HFFc6 (cell line): ENCODE data around the gene SYCE3. TPM values are rescaled to one million over a fixed set of nuclear protein-coding genes. Genes with fewer than 3 reads are reported as not detected.

Source experiments
- DNase-seq: peaks from one replicate; pipeline ENCODE4 v3.0.0-alpha.2; 2018
- H3K27ac Mint-ChIP-seq: 2 replicates; pipeline ENCODE4 v1.8.0; 2020; ENCODE audit warnings: mild to moderate bottlenecking, mixed read lengths
- H3K27me3 Mint-ChIP-seq: 2 replicates; pipeline ENCODE4 v1.8.0; 2021; ENCODE audit warnings: mild to moderate bottlenecking, moderate library complexity, mixed read lengths; ENCODE audit not compliant: insufficient read depth
- H3K36me3 Mint-ChIP-seq: 2 replicates; pipeline ENCODE4 v1.8.0; 2021; ENCODE audit warnings: low read depth, mixed read lengths
- H3K4me1 Mint-ChIP-seq: 2 replicates; pipeline ENCODE4 v1.8.0; 2020; ENCODE audit warnings: low read depth, mixed read lengths
- H3K4me3 Mint-ChIP-seq: 2 replicates; pipeline ENCODE4 v1.8.0; 2020; ENCODE audit warnings: mild to moderate bottlenecking, moderate library complexity, mixed read lengths
- H3K9me3 Mint-ChIP-seq: 2 replicates; pipeline ENCODE4 v1.8.0; 2020; ENCODE audit warnings: mild to moderate bottlenecking, mixed read lengths
- CTCF ChIP-seq: fragments of 200-600 bp; sonication (generic); IDR thresholded peaks from 2 replicates; pipeline ENCODE4 v1.5.0; 2021; ENCODE audit warnings: antibody characterized with exemption, mild to moderate bottlenecking
- total RNA-seq, 6 experiments: library from RNA; stranded (reverse); fragmentation: NEBNext Ultra II Directional; extraction: Animal tissue kit (Norgen Biotek cat#: 25700); gene quantifications; 2 replicates in 1 of 6; 3 replicates in 5 of 6; pipeline ENCODE4 v1.2.3, GENCODE V29; 2021

SYCE3 gene
- total RNA-seq, 6 experiments from 2014 or later: not detected

GRCh38 chr22:50597097-50597496 is 34.4 kb upstream of the SYCE3 start:
- TF ChIP-seq CTCF: no peak
- Mint-ChIP-seq H3K9me3 (peaks cover 4% of the 10 kb centered on the region; the same call in 1 of the 2 replicates), H3K27me3 (peaks cover 22% of the 10 kb centered on the region), H3K27ac (no peak overlapping the region), H3K36me3 (peaks cover 4% of the 10 kb centered on the region; the same call in 1 of the 2 replicates), H3K4me3 (no peak overlapping the region), H3K4me1 (no peaks in the 10 kb centered on the region; the same call in 1 of the 2 replicates)
- no peak for DNase-seq

- TF ChIP-seq CTCF: no peak
- peaks cover 4% of the 10 kb centered on the region; the same call in 1 of the 2 replicates for H3K9me3 Mint-ChIP-seq
- no peaks in the 10 kb centered on the region for H3K4me1 Mint-ChIP-seq
- no peak overlapping the region for H3K4me3 Mint-ChIP-seq
- H3K27me3 Mint-ChIP-seq: peaks cover 15% of the 10 kb centered on the region
- H3K27ac Mint-ChIP-seq: no peak overlapping the region
- DNase-seq: no peak
- H3K36me3 Mint-ChIP-seq: peaks cover 4% of the 10 kb centered on the region; the same call in 1 of the 2 replicates
Observed at GRCh38 chr22:50595189-50595588, 32.5 kb upstream of the SYCE3 start.

GRCh38 chr22:50587407-50587806 is 24.7 kb upstream of the SYCE3 start:
- H3K4me3 Mint-ChIP-seq: no peak overlapping the region
- H3K4me1 Mint-ChIP-seq: peaks cover 7% of the 10 kb centered on the region

GRCh38 chr22:50586416-50586815 is 23.7 kb upstream of the SYCE3 start:
- peaks cover 10% of the 10 kb centered on the region; the same call in 1 of the 2 replicates for H3K27me3 Mint-ChIP-seq
- no peaks in the 10 kb centered on the region for H3K9me3 Mint-ChIP-seq
- H3K36me3 Mint-ChIP-seq: no peaks in the 10 kb centered on the region
- no peak overlapping the region for H3K27ac Mint-ChIP-seq
- peaks cover 7% of the 10 kb centered on the region for H3K4me1 Mint-ChIP-seq
- no peak for TF ChIP-seq CTCF
- DNase-seq: no peak
- no peak overlapping the region for H3K4me3 Mint-ChIP-seq

More at GRCh38 chr22:50587407-50587806, 24.7 kb upstream of the SYCE3 start:
- Mint-ChIP-seq H3K9me3 (no peaks in the 10 kb centered on the region), H3K36me3 (no peaks in the 10 kb centered on the region), H3K27ac (no peak overlapping the region), H3K27me3 (peaks cover 10% of the 10 kb centered on the region)
- TF ChIP-seq CTCF: no peak
- no peak for DNase-seq

GRCh38 chr22:50585781-50586180 is 23.1 kb upstream of the SYCE3 start:
- H3K4me1 Mint-ChIP-seq: peaks cover 7% of the 10 kb centered on the region
- no peak for TF ChIP-seq CTCF
- no peak for DNase-seq
- peaks cover 10% of the 10 kb centered on the region; the same call in 1 of the 2 replicates for H3K27me3 Mint-ChIP-seq
- no peaks in the 10 kb centered on the region for H3K36me3 Mint-ChIP-seq
- H3K27ac Mint-ChIP-seq: no peak overlapping the region
- no peak overlapping the region for H3K4me3 Mint-ChIP-seq
- H3K9me3 Mint-ChIP-seq: no peaks in the 10 kb centered on the region

DNA sequence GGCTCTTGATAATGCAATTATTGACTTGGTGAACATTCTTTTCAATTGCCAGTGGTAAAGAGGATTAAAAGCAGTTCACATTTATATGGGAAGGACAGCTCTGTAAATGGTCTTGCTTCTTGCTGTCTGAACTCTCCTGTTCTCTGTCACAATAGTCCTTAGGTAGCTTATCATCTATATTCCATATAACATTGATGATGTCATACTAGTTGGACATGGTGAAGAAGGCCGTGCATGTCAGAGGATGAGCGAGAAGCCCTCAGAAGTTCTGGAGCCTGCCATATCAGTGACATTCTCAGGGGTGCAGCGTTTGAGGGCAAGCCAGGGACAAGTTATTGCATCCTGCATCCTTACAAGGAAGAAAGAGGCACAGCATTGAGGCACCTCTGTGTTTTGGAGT is 22.5 kb upstream of the SYCE3 start:
- H3K9me3 Mint-ChIP-seq: no peaks in the 10 kb centered on the region
- DNase-seq: no peak
- H3K36me3 Mint-ChIP-seq: no peaks in the 10 kb centered on the region
- peaks cover 7% of the 10 kb centered on the region for H3K4me1 Mint-ChIP-seq
- no peak for TF ChIP-seq CTCF
- no peak overlapping the region for H3K27ac Mint-ChIP-seq
- no peak overlapping the region for H3K4me3 Mint-ChIP-seq
- H3K27me3 Mint-ChIP-seq: peaks cover 10% of the 10 kb centered on the region; the same call in 1 of the 2 replicates
